GM23248 (cell line): Measurements from ENCODE around the gene GCNT4. TPM values are rescaled to one million over a fixed set of nuclear protein-coding genes. Genes with fewer than 3 reads are reported as not detected.

Experiments used
- DNase-seq: peaks from one replicate; pipeline ENCODE4 v3.0.0-alpha.2; 2015
- H2AFZ ChIP-seq: fragments of 200-600 bp; sonication (generic); 2 replicates; pipeline ENCODE4 v1.6.1; 2016; ENCODE audit warnings: antibody characterized with exemption
- H3F3A ChIP-seq: fragments of 200-600 bp; sonication (generic); 2 replicates; pipeline ENCODE4 v1.6.1; 2016; ENCODE audit warnings: mild to moderate bottlenecking, antibody characterized with exemption, mixed run types; ENCODE audit not compliant: insufficient read depth
- H3K27ac ChIP-seq: fragments of 200-600 bp; sonication (generic); 2 replicates; pipeline ENCODE4 v1.5.1; 2016; ENCODE audit warnings: mild to moderate bottlenecking
- H3K27me3 ChIP-seq: fragments of 200-600 bp; sonication (generic); replicated peaks from 2 replicates; pipeline ENCODE4 v1.6.1; 2016; ENCODE audit warnings: mild to moderate bottlenecking; ENCODE audit not compliant: insufficient read depth
- H3K36me3 ChIP-seq: fragments of 200-600 bp; sonication (generic); 2 replicates; pipeline ENCODE4 v1.6.1; 2016; ENCODE audit warnings: low read depth, mild to moderate bottlenecking
- H3K4me1 ChIP-seq: fragments of 200-600 bp; sonication (generic); 2 replicates; pipeline ENCODE4 v1.6.1; 2016; ENCODE audit warnings: mild to moderate bottlenecking; ENCODE audit not compliant: insufficient read depth
- H3K4me2 ChIP-seq: fragments of 200-600 bp; sonication (generic); one replicate; pipeline ENCODE4 v1.6.1; 2016; ENCODE audit warnings: mild to moderate bottlenecking; ENCODE audit not compliant: unreplicated experiment
- H3K4me3 ChIP-seq: fragments of 200-600 bp; sonication (generic); 2 replicates; pipeline ENCODE4 v1.5.1; 2016; ENCODE audit warnings: mild to moderate bottlenecking
- H3K79me2 ChIP-seq: fragments of 200-600 bp; sonication (generic); 2 replicates; pipeline ENCODE4 v1.6.1; 2016; ENCODE audit warnings: mild to moderate bottlenecking; ENCODE audit not compliant: insufficient read depth
- H3K9ac ChIP-seq: fragments of 200-600 bp; sonication (generic); 2 replicates; pipeline ENCODE4 v1.6.1; 2016; ENCODE audit warnings: mild to moderate bottlenecking
- H3K9me2 ChIP-seq: fragments of 200-600 bp; sonication (generic); 2 replicates; pipeline ENCODE4 v1.6.1; 2016; ENCODE audit warnings: mixed run types, mild to moderate bottlenecking, moderate library complexity; ENCODE audit not compliant: insufficient read depth
- H3K9me3 ChIP-seq: fragments of 200-600 bp; sonication (generic); one replicate; pipeline ENCODE4 v1.6.1; 2017; ENCODE audit warnings: low read depth
- H4K20me1 ChIP-seq: fragments of 200-600 bp; sonication (generic); 2 replicates; pipeline ENCODE4 v1.6.0; 2016; ENCODE audit not compliant: insufficient read depth
- EZH2 ChIP-seq: fragments of 200-600 bp; sonication (generic); IDR thresholded peaks from 2 replicates; pipeline ENCODE4 v1.6.1; 2018; ENCODE audit warnings: antibody characterized with exemption, mild to moderate bottlenecking; ENCODE audit not compliant: insufficient read depth, poor library complexity, severe bottlenecking
- EZH2phosphoT487 ChIP-seq: fragments of 200-600 bp; sonication (generic); IDR thresholded peaks from 2 replicates; pipeline ENCODE4 v1.6.1; 2018; ENCODE audit warnings: antibody characterized with exemption, moderate library complexity, mild to moderate bottlenecking, low read depth; ENCODE audit not compliant: insufficient read depth
- WGBS, 2 experiments: methylation state at CpG; one replicate each; pipeline ENCODE4 v1.1.6; 2015 to 2017; ENCODE audit warnings: low lambda C conversion rate in 2 of 2, low coverage in 1 of 2; ENCODE audit errors: missing lambda C conversion rate in 2 of 2; 5-methylcytosine and 5-hydroxymethylcytosine counted together
- in situ Hi-C: fragments of 300-500 bp; cut with MboI; formaldehyde crosslinking; loops from 2 replicates; pipeline ENCODE4 v1.15.0; 2020
- polyA plus RNA-seq: library from polyadenylated mRNA; unstranded; fragments of >200 nt; fragmentation: Nextera tagmentation; extraction: Ambion mirVana; gene quantifications from 2 replicates; pipeline ENCODE4 v1.2.1, GENCODE V29; 2016
- total RNA-seq: library from RNA; depleted of rRNA; stranded (reverse); fragments of >200 nt; shearing (Covaris generic); gene quantifications from 2 replicates; pipeline ENCODE4 v1.2.3, GENCODE V29; 2014

Gene GCNT4
- total and polyA plus RNA-seq, 2 experiments from 2014 or later, result 1.8 to 2.8 TPM

DNA sequence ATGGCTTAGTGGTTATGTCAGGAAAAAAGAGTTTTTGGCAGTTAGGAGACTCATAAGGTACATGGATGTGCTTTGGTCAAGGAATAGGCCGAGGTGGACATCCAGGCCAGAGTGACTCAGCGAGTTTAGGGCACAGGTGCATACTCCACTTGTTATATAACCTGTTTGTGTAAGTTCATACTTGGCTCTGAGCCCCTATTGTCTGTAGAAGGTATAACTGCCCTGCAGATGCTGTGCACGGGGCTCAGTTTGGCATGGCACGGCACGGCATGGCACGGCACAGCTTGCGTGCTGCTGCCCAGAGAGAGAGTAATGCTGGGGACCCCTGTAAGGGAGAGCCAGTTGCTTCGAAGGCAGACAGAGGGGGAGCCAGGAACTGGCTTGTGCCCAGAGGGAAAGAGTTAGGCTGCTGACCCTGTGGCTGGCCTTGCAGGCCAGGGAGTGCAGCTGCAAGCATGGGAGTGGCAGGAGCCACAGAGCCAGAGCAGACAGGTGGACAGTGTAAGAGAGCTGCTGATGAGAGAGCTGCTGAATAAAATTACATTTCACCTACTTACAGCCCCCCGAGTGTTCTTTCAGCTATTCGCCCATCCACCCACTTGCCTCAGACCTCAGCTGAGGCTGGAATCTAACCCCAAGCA, 32.2 kb downstream of the GCNT4 start:
- TF ChIP-seq EZH2 (no peak), EZH2phosphoT487 (no peak)

DNA sequence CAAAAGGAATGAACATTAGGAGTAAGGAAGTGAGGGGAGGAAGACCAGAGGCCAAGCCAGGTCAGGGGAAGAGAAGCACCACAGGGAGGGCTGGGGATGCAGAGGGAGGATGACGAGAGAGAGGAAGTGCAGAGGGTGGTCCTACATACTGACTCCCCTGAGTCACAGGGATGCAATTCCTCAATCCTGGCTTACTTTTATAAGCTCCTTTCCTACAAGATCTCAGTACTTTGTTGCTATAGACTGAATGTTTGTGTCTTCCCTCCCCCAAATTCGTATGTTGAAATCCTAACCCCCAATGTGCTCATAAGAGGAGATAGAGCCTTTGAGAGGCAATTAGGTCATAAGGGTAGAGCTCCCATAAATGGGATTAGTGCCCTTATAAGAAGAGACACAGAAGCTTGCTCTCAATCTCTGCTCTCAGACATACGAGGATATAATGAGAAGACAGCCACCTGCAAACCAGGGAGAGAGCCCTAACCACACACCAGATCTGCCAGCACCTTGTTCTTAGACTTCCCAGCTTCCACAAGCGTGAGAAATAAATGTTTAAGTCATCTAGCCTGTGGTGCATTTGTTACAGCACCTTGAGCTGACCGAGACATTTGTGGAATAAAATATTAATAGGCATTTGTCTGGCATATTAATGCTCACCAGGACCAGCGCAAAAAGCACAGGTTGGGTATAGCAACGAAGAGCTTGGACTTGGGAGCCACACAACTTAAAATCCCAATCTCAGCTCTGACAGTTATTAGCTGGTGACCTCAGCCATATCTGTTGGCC, 33.4 kb downstream of the GCNT4 start:
- Histone ChIP-seq H4K20me1 (no peaks in the 10 kb centered on the region), H3K9me3 (no peaks in the 10 kb centered on the region), H3K9me2 (no peaks in the 10 kb centered on the region), H3K4me1 (no peaks in the 10 kb centered on the region), H3K4me3 (no peak overlapping the region), H3K27ac (no peak overlapping the region), H3F3A (no peaks in the 10 kb centered on the region), H3K9ac (no peak overlapping the region), H2AFZ (no peak overlapping the region), H3K27me3 (no peaks in the 10 kb centered on the region), H3K4me2 (no peak overlapping the region), H3K79me2 (no peaks in the 10 kb centered on the region), H3K36me3 (no peaks in the 10 kb centered on the region)
- no peak for TF ChIP-seq EZH2
- TF ChIP-seq EZH2phosphoT487, result no peak
- in situ Hi-C loops, result no loop called here
- WGBS, 2 experiments, result 74 to 76% methylated on average over 7 of the region's 7 CpGs
- DNase-seq, result no peak

More for the DNA sequence above, 32.2 kb downstream of the GCNT4 start:
- no peaks in the 10 kb centered on the region for H3K4me1 ChIP-seq
- in situ Hi-C loops, result no loop called here
- 74 to 77% methylated on average over 10 of the region's 10 CpGs for WGBS, 2 experiments
- no peak for DNase-seq
- no peaks in the 10 kb centered on the region for H3K9me2 ChIP-seq
- H3K36me3 ChIP-seq, result no peaks in the 10 kb centered on the region
- no peak overlapping the region for H3K9ac ChIP-seq
- no peak overlapping the region for H3K27ac ChIP-seq
- H3K4me2 ChIP-seq, result no peak overlapping the region
- H3K27me3 ChIP-seq, result no peaks in the 10 kb centered on the region
- H3F3A ChIP-seq, result no peaks in the 10 kb centered on the region
- H3K79me2 ChIP-seq, result no peaks in the 10 kb centered on the region
- no peaks in the 10 kb centered on the region for H3K9me3 ChIP-seq
- no peak overlapping the region for H3K4me3 ChIP-seq
- no peaks in the 10 kb centered on the region for H4K20me1 ChIP-seq
- no peak overlapping the region for H2AFZ ChIP-seq

DNA sequence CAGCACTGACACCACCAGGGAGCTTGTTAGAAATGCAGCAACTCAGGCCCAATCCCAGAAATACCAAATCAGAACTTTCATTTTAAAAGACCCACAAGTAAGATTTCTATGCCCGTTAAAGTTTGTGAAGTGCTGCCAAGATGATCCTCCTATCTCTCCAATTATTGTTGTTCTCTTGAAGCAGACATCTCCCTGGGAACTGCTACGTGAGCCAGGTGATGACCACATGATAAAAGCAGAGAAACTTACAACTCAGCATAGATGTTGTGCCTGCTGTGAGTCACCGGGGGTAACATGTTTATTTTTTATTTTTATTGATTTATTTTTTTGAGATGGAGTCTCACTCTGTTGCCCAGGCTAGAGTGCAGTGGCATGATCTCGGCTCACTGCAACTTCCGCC, 34.4 kb downstream of the GCNT4 start:
- no peaks in the 10 kb centered on the region for H3K9me3 ChIP-seq
- no peaks in the 10 kb centered on the region for H3K36me3 ChIP-seq
- no peak overlapping the region for H3K9ac ChIP-seq
- no peak overlapping the region for H2AFZ ChIP-seq
- H3K4me2 ChIP-seq, result no peak overlapping the region
- no peak for DNase-seq
- H3F3A ChIP-seq, result no peaks in the 10 kb centered on the region
- no peaks in the 10 kb centered on the region for H4K20me1 ChIP-seq
- H3K4me3 ChIP-seq, result no peak overlapping the region
- H3K4me1 ChIP-seq, result no peaks in the 10 kb centered on the region
- H3K27me3 ChIP-seq, result no peaks in the 10 kb centered on the region
- in situ Hi-C loops, result no loop called here
- 53 to 56% methylated on average over 5 of the region's 5 CpGs for WGBS, 2 experiments
- no peaks in the 10 kb centered on the region for H3K9me2 ChIP-seq
- TF ChIP-seq EZH2 (no peak), EZH2phosphoT487 (no peak)
- H3K27ac ChIP-seq, result no peak overlapping the region
- H3K79me2 ChIP-seq, result no peaks in the 10 kb centered on the region

- Histone ChIP-seq H3K9ac (no peak overlapping the region), H3K79me2 (no peaks in the 10 kb centered on the region), H3K4me3 (no peak overlapping the region), H2AFZ (no peak overlapping the region), H3K9me2 (no peaks in the 10 kb centered on the region), H3K36me3 (no peaks in the 10 kb centered on the region), H3K9me3 (no peaks in the 10 kb centered on the region), H3K4me2 (no peak overlapping the region), H3F3A (no peaks in the 10 kb centered on the region), H4K20me1 (no peaks in the 10 kb centered on the region), H3K4me1 (no peaks in the 10 kb centered on the region), H3K27ac (no peak overlapping the region), H3K27me3 (no peaks in the 10 kb centered on the region)
- no peak for TF ChIP-seq EZH2
- no peak for TF ChIP-seq EZH2phosphoT487
- WGBS, 2 experiments, result 58 to 66% methylated on average over 3 of the region's 3 CpGs
- peak; percentile 23 for DNase-seq
- in situ Hi-C loops, result no loop called here
These were observed 35.5 kb downstream of the GCNT4 start for GRCh38 chr5:75016896-75017295.
